GM12864 (cell line): ENCODE results near the gene GFER.

Experiments
- DNase-seq: peaks from one replicate; pipeline ENCODE4 v3.0.0-alpha.2; 2011; ENCODE audit warnings: low read depth
- H3K4me3 ChIP-seq: 2 replicates; pipeline ENCODE4 v1.5.1; 2011; ENCODE audit warnings: mild to moderate bottlenecking, low read depth, low read length, control low read depth
- TF ChIP-seq, protein P1 (sequence below): IDR thresholded peaks from 2 replicates; pipeline ENCODE4 v1.5.1; 2011; ENCODE audit warnings: low read depth, mild to moderate bottlenecking, moderate library complexity, low read length, control low read depth, inconsistent platforms; ENCODE audit errors: missing control alignments

GFER gene

GRCh38 chr16:1964506-1965395, 19.2 kb upstream of the GFER start, which contains the start of gene RPS2:
RPS2 (minus strand) TSS chr16:1964826; CDS start chr16:1964625, 201 bp downstream.
- H3K4me3 ChIP-seq, result peak within 1 kb of the TSS; percentile 72
- TF ChIP-seq, protein P1, sequence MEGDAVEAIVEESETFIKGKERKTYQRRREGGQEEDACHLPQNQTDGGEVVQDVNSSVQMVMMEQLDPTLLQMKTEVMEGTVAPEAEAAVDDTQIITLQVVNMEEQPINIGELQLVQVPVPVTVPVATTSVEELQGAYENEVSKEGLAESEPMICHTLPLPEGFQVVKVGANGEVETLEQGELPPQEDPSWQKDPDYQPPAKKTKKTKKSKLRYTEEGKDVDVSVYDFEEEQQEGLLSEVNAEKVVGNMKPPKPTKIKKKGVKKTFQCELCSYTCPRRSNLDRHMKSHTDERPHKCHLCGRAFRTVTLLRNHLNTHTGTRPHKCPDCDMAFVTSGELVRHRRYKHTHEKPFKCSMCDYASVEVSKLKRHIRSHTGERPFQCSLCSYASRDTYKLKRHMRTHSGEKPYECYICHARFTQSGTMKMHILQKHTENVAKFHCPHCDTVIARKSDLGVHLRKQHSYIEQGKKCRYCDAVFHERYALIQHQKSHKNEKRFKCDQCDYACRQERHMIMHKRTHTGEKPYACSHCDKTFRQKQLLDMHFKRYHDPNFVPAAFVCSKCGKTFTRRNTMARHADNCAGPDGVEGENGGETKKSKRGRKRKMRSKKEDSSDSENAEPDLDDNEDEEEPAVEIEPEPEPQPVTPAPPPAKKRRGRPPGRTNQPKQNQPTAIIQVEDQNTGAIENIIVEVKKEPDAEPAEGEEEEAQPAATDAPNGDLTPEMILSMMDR, result no peak
- peak; percentile 95 for DNase-seq

DNA sequence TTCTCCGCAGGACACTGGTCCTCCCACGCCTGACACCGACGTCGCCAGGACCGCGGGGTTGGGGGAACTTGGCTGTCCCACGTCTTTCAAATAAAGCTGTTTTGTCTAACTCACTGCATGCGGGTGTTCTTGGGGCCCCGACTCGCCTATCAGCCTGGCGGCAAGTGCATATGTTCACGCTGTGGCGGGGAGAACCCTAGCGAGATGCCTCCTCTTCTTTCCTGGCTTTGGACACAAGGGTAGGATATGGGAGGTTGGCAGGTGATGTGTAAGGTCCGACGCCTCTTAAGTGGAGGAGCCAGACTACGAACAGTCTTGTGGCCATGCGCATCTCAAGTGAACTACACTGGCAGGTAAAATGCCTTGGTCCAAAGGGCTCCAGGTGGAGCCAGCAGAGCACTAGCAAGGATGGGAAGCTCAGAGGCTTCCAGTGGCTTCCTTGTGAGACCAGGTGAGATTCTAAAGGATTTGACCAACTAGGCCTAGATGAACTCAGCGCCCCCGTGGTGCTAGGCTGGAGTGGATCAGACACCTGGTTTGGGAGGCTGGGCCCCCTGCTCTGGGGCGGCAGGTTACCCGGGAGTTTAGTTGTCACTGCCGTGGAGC, 18.5 kb upstream of the GFER start:
- no peak for DNase-seq
- TF ChIP-seq, protein P1, result no peak
- H3K4me3 ChIP-seq, result peak overlapping the region; percentile 72

GRCh38 chr16:1966460-1966859, 17.5 kb upstream of the GFER start, which contains the start of gene RNF151:
RNF151 (plus strand) TSS chr16:1966856; CDS start chr16:1966882, 26 bp downstream.
- TF ChIP-seq, protein P1, result no peak
- no peak for DNase-seq
- H3K4me3 ChIP-seq, result peak within 1 kb of the TSS; percentile 72

- TF ChIP-seq, protein P1, result no peak
- H3K4me3 ChIP-seq, result no peak overlapping the region
- no peak for DNase-seq
Measured at GRCh38 chr16:1968146-1968953, 15.6 kb upstream of the GFER start.

- peak; percentile 75 for DNase-seq
- H3K4me3 ChIP-seq, result peak within 1 kb of the TSS; percentile 92
- TF ChIP-seq, protein P1, result no peak
Measured at GRCh38 chr16:1971796-1972489, 12.1 kb upstream of the GFER start, which contains the start of gene TBL3. TBL3 (plus strand) TSS chr16:1972053; CDS start chr16:1972165, 112 bp downstream.

GRCh38 chr16:1972490-1972877, 11.5 kb upstream of the GFER start:
- H3K4me3 ChIP-seq, result peak overlapping the region; percentile 92
- no peak for DNase-seq
- TF ChIP-seq, protein P1, result no peak
